HG03064 (cell line): ENCODE measurements around the gene STAU1.
"Not testable (repeated sequence)": the region's sequence is repeated elsewhere in the genome, so short reads cannot be mapped to it uniquely, and the experiment has no call there.

ENCODE experiments used
- ATAC-seq: cut with Tn5 transposase; IDR thresholded peaks from one replicate; pipeline ENCODE4 v1.9.1; 2021; ENCODE audit warnings: low read depth; ENCODE audit not compliant: unreplicated experiment

STAU1 gene

GRCh38 chr20:49133571-49133970 is 54.6 kb downstream of the STAU1 start:
- no peak for ATAC-seq

GRCh38 chr20:49132995-49133478 is 55.1 kb downstream of the STAU1 start:
- ATAC-seq, result no peak

GRCh38 chr20:49123982-49124381 is 64.2 kb downstream of the STAU1 start:
- no peak for ATAC-seq

- ATAC-seq, result no peak
These were observed 65.2 kb downstream of the STAU1 start for GRCh38 chr20:49122920-49123319.

GRCh38 chr20:49119988-49120387 is 68.1 kb downstream of the STAU1 start:
- ATAC-seq, result no peak

DNA sequence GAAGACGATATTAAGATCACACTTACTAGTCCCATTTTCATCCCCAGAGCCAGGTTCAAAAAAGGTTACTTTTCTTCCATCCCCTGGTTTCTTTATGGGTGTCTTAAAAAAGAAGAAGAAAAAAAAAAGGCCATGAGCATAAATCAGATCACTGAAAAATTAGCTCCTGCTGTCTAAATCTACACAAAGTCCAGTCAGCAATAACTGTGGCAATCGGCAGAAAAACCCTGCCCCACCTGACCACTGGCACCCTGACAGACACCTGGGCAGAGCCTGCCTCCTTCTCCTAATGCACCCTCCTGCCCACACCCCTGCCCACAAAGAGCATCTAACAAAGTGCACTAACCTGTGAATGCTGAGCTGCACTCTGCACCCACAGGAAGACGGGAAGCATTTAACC is 69.8 kb downstream of the STAU1 start:
- no peak for ATAC-seq

DNA sequence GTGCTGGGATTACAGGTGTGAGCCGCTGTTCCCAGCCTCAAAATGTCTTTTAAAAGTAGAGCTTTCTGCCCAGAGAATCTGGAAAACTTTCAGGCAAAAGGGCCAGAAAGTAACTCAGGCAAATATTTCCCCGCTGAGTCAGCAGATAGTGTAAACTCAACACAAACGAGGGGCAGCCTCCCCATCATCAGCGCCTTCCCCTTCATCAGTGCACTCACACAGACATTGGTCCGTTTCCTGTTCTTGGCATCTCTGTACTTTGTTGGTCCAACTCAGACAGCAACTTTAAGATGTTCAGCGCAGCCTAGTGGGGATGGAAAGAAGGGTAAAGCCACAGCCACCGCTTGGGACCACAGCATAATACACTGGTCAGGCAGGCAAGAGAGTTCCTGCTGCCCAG is 72.6 kb downstream of the STAU1 start:
- no peak for ATAC-seq

DNA sequence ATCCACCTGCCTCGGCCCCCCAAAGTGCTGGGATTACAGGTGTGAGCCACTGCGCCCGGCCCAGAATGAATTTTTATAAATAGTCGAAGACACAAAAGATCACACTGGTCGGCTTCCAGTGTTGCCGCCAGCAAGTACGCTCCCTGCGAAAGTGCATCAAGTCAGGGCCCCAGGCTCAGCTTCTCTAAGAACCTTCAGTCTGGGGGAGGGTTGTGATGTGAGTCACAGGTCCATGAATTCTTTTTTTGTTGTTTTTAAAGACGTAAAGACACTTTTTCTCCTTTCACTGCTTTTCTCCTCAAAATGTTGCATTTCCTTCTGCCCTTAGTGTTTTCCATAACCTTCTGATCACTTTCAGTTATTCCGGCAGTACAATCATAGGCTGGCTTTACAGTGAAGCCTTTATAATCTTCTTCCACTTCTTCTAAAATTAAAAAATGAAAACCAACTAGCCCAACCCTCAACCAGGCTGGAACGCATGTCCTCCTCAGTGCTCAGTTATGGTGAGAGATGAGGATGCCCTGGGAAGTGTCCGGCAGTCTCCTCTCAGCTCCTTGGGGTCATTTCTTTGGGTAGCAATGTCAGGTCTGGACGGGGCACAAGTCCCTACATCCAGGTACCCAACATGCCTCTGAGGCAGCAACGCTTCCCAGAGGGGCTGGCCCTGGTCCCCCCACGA is 75.4 kb downstream of the STAU1 start:
- ATAC-seq, result no peak

DNA sequence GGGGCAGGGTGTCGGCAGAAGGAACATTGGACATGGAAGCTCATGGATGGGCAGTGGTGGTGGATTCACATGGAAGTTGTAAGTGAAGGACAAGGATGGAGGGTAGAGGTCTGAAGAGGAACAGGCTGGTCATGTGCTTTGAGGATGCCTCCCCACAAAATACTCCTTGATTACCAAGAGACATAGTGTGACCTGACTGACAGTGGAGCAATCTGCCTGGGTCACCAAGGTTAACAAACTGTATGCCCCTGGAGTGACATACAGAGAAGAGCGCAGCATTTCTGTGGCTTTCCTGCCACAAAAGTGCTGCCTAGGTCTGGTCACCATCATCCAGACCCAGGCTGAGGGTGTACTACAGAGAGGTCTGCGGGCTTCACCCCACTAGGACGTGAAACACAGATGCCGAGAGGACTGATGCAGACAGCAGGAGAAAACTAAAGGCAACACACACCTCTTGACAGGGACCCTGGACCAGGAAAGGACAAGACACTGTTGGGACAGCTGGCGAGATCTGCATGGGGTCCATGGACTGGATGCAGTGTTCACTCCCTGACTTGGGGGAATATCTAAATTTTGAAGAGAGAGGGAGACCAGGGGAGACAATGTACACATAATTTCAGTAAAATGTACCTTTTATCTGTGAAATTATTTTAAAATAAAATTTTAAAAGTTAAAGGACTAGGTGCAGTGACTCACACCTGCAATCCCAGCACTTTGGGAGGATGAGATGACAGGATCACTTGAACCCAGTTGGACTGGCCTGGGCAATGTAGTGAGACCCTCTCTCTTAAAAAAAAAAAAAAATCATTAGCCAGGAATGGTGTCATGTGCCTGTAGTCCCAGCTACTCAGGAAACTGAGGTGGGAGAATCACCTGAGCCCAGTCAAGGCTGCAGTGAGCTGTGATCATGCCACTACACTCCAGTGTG is 77.1 kb downstream of the STAU1 start:
- no peak for ATAC-seq

DNA sequence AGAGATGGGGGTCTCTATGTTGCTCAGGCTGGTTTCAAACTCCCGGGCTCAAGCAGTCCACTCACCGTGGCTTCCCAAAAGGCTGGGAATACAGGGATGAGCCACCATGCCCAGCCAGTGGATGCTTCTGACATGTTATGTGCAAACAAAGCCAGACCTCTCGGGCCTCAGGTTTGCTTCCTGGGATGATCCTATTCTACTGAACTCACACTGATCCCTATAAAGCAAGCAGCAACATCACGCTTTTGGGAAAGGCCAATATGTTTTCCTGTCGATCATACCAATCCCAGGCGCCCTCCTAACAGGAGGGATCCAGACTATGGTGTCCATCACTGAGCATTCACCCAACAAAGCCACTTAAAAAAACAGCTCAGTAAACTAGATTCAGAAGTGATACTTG is 81.8 kb downstream of the STAU1 start:
- ATAC-seq, result no peak

DNA sequence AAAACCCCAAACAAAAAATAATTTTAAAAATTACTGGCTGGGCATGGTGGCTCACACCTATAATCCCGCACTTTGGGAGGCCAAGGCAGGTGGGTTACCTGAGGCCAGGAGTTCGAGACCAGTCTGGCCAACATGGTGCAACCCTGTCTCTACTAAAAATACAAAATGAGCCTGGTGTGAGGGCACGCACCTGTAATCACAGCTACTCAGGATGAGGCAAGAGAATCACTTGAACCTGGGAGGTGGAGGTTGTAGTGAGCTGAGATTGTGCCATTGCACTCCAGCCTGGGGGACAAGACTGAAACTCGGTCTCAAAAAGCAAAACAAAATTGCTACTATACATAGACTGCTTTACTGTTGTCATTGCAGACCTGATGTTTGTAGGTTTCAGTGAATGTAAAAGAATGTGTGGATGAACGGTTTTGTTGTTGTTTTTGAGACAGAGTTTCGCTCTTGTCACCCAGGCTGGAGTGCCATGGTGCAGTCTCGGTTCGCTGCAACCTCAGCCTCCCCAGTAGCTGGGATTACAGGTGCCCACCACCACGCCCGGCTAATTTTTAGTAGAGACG is 83.1 kb downstream of the STAU1 start:
- ATAC-seq, result not testable (repeated sequence)

- ATAC-seq, result no peak
These were observed 83.8 kb downstream of the STAU1 start for GRCh38 chr20:49104365-49104648.

DNA sequence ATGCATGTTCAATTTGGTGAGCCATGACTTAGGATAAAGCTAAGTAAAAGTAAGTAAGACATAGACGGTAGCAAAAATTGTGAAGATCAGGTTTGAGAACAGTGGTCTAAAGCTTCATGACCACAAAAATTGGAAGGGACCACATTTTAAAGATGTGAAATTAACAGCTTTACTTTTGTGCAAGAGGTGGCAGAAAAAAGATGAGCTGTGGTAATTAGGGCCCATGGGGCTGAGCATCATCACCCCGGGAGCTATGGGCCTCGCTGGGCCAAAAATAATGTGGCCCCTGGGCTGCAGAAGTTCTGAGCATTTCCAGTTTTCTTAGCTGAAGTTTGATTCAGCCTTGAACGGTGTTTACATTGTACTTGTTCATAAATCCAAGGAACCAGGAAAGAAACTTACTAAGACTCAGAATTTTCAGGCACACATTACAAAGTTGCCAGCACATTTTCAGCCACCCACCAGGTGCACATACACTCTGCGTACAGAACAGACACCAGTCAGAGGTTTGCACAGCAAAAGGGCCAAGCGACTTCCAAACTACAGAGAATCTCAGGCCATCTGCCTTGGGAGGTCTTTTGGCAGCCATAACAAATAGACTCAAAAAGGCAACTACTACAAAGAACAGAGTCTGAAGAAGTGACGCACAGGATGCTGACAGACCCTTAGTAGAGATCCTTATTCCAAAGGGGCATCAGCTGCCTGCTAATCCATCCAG is 84.3 kb downstream of the STAU1 start:
- no peak for ATAC-seq

- ATAC-seq, result no peak
These were observed 85.1 kb downstream of the STAU1 start for GRCh38 chr20:49103019-49103418.

GRCh38 chr20:49100972-49101371 is 87.2 kb downstream of the STAU1 start:
- no peak for ATAC-seq

DNA sequence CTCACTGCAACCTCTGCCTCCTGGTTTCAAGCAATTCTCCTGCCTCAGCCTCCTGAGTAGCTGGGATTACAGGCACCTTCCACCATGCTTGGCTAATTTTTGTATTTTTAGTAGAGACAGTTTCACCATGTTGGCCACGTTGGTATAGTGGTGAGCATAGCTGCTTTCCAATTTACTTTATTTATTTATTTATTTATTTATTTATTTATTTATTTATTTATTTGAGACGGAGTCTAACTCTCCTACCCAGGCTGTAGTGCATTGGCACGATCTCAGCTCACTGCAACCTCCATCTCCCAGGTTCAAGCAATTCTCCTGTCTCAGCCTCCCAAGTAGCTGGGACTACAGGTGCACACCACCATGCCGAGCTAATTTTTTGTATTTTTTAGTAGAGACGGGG is 87.8 kb downstream of the STAU1 start:
- ATAC-seq, result not testable (repeated sequence)

- no peak for ATAC-seq
These were observed 89.1 kb downstream of the STAU1 start for GRCh38 chr20:49099011-49099410.

DNA sequence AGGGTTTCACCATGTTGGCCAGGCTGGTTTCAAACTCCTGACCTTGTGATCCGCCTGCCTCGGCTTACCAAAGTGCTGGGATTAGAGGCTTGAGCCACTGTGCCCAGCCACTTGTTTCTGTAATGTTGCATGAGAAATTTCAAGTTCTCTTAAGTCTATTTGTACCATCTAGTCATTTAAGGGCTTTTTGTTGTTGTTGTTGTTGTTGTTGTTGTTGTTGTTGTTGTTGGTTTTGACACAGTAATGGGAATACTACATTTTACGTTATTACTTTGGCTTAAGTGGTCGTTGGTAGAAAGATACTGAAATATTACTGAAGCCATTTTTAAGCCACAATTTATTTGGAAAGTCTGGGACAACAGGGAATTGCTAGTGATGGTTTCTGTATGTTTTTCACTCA is 90.0 kb downstream of the STAU1 start:
- no peak for ATAC-seq

- no peak for ATAC-seq
These were observed 91.0 kb downstream of the STAU1 start for GRCh38 chr20:49097159-49097558.

DNA sequence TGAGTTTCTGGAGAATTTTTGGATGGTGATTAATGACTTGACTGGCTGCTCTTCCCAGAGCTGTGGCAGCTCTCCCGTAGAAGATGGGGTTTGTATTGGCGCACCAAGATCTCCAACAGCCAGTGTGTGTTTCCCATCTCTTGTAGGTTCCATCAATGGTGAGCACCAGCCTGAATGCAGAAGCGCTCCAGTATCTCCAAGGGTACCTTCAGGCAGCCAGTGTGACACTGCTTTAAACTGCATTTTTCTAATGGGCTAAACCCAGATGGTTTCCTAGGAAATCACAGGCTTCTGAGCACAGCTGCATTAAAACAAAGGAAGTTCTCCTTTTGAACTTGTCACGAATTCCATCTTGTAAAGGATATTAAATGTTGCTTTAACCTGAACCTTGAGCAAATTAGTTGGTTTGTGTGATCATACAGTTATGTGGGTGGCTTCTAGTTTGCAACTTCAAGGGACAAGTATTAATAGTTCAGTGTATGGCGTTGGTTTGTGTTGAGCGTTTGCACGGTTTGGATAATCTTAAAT is 91.9 kb downstream of the STAU1 start:
- no peak for ATAC-seq

- ATAC-seq, result no peak
These were observed 96.4 kb downstream of the STAU1 start for GRCh38 chr20:49091762-49092161.
